Muscle of leg (tissue), 11 donors: ENCODE results near the gene FZR1. TPM values are rescaled to one million over a fixed set of nuclear protein-coding genes. Genes with fewer than 3 reads are reported as not detected.

ENCODE experiments used
- DNase-seq: peaks from one replicate; pipeline ENCODE4 v3.0.0; 2013
- H3K27ac ChIP-seq: one replicate; pipeline ENCODE4 v1.5.1; 2013; ENCODE audit warnings: mild to moderate bottlenecking, low read length, control low read depth
- H3K27me3 ChIP-seq: one replicate; pipeline ENCODE4 v1.6.1; 2013; ENCODE audit warnings: low read length; ENCODE audit not compliant: control insufficient read depth, insufficient read depth
- H3K36me3 ChIP-seq: one replicate; pipeline ENCODE4 v1.6.1; 2013; ENCODE audit warnings: low read length; ENCODE audit not compliant: control insufficient read depth, insufficient read depth
- H3K4me1 ChIP-seq: one replicate; pipeline ENCODE4 v1.6.1; 2013; ENCODE audit warnings: low read length; ENCODE audit not compliant: control insufficient read depth, insufficient read depth
- H3K4me3 ChIP-seq: one replicate; pipeline ENCODE4 v1.5.1; 2013; ENCODE audit warnings: low read length, control low read depth
- H3K9me3 ChIP-seq: replicated peaks from 2 replicates; pipeline ENCODE4 v1.6.1; 2013; ENCODE audit warnings: low read depth, low read length; ENCODE audit not compliant: control insufficient read depth
- whole genome bisulfite sequencing: methylation state at CpG from one replicate; pipeline ENCODE4 v1.1.5; 2013; ENCODE audit warnings: missing lambda C conversion rate; ENCODE audit not compliant: insufficient coverage; 5-methylcytosine and 5-hydroxymethylcytosine counted together
- polyA plus RNA-seq, 8 donors: library from polyadenylated mRNA; unstranded; fragments of 120-200 nt; gene quantifications; one replicate each; pipeline versions ENCODE4 v1.2.1 to v1.2.3, GENCODE V29; 2013; ENCODE audit warnings: inconsistent platforms in 1 of 8, low replicate concordance in 1 of 8; ENCODE audit not compliant: insufficient read length in 8 of 8, insufficient read depth in 1 of 8
- total RNA-seq: library from RNA; stranded (reverse); fragments of 120-200 nt; gene quantifications from one replicate; pipeline ENCODE4 v1.2.4, GENCODE V29; 2013

Gene FZR1
- total and polyA plus RNA-seq, 9 donors, result 20.8 to 47.3 (median 31.1) TPM

GRCh38 chr19:3474010-3474409 is 32.1 kb upstream of the FZR1 start:
- Histone ChIP-seq H3K4me3 (no peak overlapping the region), H3K36me3 (no peaks in the 10 kb centered on the region), H3K27me3 (peaks cover 15% of the 10 kb centered on the region), H3K4me1 (peaks cover 2% of the 10 kb centered on the region), H3K9me3 (no peaks in the 10 kb centered on the region), H3K27ac (no peak overlapping the region)
- WGBS, result 87% methylated on average over 4 of the region's 8 CpGs
- no peak for DNase-seq

DNA sequence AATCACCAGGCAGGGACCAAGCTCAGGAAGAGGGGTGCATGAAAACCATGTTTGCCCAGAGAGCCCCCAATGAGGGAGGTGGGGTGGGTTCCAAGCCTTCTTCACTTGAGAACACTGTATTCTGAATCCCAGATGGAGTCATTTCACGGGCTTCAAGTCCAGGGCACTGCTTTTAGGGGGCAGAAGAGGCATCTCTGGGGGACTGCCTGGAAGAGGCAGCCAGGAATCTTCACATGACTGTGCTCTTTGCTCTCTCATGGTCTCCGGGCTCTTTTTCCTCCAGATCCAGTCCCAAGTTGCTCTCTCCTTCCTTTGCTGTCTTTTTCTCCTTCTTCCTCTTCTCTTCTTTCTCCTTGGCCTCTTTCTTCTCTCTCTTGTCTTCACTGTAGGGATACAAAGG is 31.5 kb upstream of the FZR1 start:
- no peak for DNase-seq
- no peak overlapping the region for H3K27ac ChIP-seq
- H3K4me1 ChIP-seq, result peaks cover 2% of the 10 kb centered on the region
- no peaks in the 10 kb centered on the region for H3K9me3 ChIP-seq
- H3K36me3 ChIP-seq, result no peaks in the 10 kb centered on the region
- WGBS, result 86% methylated on average over 2 of the region's 2 CpGs
- no peak overlapping the region for H3K4me3 ChIP-seq
- H3K27me3 ChIP-seq, result peaks cover 21% of the 10 kb centered on the region

- no peak for DNase-seq
- H3K4me1 ChIP-seq, result peaks cover 2% of the 10 kb centered on the region
- H3K27me3 ChIP-seq, result peaks cover 29% of the 10 kb centered on the region
- no peak overlapping the region for H3K27ac ChIP-seq
- no peaks in the 10 kb centered on the region for H3K36me3 ChIP-seq
- H3K4me3 ChIP-seq, result no peak overlapping the region
- no peaks in the 10 kb centered on the region for H3K9me3 ChIP-seq
- 85% methylated on average over 4 of the region's 4 CpGs for WGBS
Observed at GRCh38 chr19:3475449-3475848, 30.7 kb upstream of the FZR1 start.

- H3K36me3 ChIP-seq, result no peaks in the 10 kb centered on the region
- no peak overlapping the region for H3K27ac ChIP-seq
- H3K4me1 ChIP-seq, result peaks cover 2% of the 10 kb centered on the region
- peaks cover 43% of the 10 kb centered on the region for H3K27me3 ChIP-seq
- WGBS, result 87% methylated on average over 2 of the region's 2 CpGs
- no peaks in the 10 kb centered on the region for H3K9me3 ChIP-seq
- H3K4me3 ChIP-seq, result no peak overlapping the region
- DNase-seq, result no peak
Observed at GRCh38 chr19:3476830-3477229, 29.3 kb upstream of the FZR1 start.

DNA sequence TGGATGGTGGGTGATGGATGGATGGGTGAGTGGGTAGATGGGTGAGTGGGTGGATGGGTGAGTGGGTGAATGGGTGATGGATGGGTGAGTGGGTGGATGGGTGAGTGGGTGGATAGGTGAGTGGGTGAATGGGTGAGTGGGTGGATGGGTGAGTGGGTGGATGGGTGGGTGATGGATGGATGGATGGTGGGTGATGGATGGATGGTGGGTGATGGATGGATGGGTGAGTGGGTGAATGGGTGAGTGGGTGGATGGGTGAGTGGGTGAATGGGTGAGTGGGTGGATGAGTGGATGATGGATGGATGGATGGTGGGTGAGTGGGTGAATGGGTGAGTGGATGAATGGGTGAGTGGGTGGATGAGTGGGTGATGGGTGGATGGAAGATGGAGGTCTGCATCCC is 28.6 kb upstream of the FZR1 start:
- Histone ChIP-seq H3K4me3 (no peak overlapping the region), H3K9me3 (no peaks in the 10 kb centered on the region), H3K4me1 (no peaks in the 10 kb centered on the region), H3K36me3 (no peaks in the 10 kb centered on the region), H3K27ac (no peak overlapping the region), H3K27me3 (peaks cover 50% of the 10 kb centered on the region)
- DNase-seq, result no peak

- H3K27ac ChIP-seq, result no peak overlapping the region
- no peak for DNase-seq
- H3K4me1 ChIP-seq, result no peaks in the 10 kb centered on the region
- H3K27me3 ChIP-seq, result peaks cover 54% of the 10 kb centered on the region
- H3K9me3 ChIP-seq, result no peaks in the 10 kb centered on the region
- H3K36me3 ChIP-seq, result no peaks in the 10 kb centered on the region
- WGBS, result 80% methylated on average over 1 of the region's 2 CpGs
- no peak overlapping the region for H3K4me3 ChIP-seq
Observed at GRCh38 chr19:3477951-3478350, 28.2 kb upstream of the FZR1 start.

GRCh38 chr19:3478409-3479176 is 27.5 kb upstream of the FZR1 start:
- Histone ChIP-seq H3K4me3 (no peak overlapping the region), H3K27me3 (peaks cover 60% of the 10 kb centered on the region), H3K27ac (no peak overlapping the region), H3K9me3 (no peaks in the 10 kb centered on the region), H3K36me3 (no peaks in the 10 kb centered on the region), H3K4me1 (no peaks in the 10 kb centered on the region)
- 39% methylated on average over 4 of the region's 27 CpGs for WGBS
- DNase-seq, result no peak

- H3K27ac ChIP-seq, result no peak overlapping the region
- no peaks in the 10 kb centered on the region for H3K9me3 ChIP-seq
- no peak for DNase-seq
- no peak overlapping the region for H3K4me3 ChIP-seq
- H3K27me3 ChIP-seq, result peaks cover 67% of the 10 kb centered on the region
- no peaks in the 10 kb centered on the region for H3K36me3 ChIP-seq
- 28% methylated on average over 6 of the region's 7 CpGs for WGBS
- no peaks in the 10 kb centered on the region for H3K4me1 ChIP-seq
Observed at GRCh38 chr19:3479177-3479833, 26.8 kb upstream of the FZR1 start.

GRCh38 chr19:3479834-3480215 is 26.3 kb upstream of the FZR1 start:
- 36% methylated on average over 7 of the region's 9 CpGs for WGBS
- Histone ChIP-seq H3K36me3 (no peaks in the 10 kb centered on the region), H3K4me1 (no peaks in the 10 kb centered on the region), H3K4me3 (no peak overlapping the region), H3K27me3 (peaks cover 70% of the 10 kb centered on the region), H3K27ac (no peak overlapping the region), H3K9me3 (no peaks in the 10 kb centered on the region)
- DNase-seq, result no peak

DNA sequence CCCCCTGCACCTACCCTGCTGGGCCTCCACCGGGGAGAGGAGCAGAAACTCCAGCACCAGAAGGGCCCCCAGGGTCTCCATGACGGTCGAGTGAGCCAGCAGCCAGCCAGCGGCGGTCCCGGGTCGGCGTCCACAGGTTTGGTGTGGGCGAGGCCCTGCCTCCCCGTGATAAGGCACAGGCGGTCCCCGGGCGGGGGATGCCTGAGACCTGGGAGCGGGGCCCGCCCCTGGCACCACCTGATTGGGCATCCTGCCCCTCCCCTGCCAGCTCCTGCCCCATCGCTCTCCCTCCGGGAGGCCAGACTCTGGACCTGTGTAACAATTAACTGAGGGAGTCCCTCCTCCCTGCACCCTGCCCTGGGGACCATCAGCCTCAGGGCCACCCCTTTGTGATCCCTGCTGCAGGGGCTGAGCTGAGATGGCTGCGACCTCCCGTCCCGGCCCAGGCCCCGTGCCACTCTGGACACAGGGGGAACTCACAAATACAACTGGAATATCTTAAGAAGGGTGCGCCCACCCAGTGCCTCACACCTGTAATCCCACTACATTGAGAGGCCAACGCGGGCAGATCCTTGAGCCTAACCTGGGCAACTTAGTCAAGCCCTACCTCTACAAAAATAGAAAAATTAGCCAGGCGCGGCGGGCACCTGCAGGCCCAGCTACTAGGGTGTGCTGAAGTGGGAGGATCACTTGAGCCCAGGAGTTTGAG is 25.6 kb upstream of the FZR1 start, which contains the start of gene SMIM24:
Gene SMIM24 (minus strand): TSS at position 143 of the 709 bp plus-strand sequence. CDS start 62 bp downstream, at position 81.
- Histone ChIP-seq H3K4me1 (no peaks in the 10 kb centered on the region), H3K4me3 (no peak within 1 kb of the TSS), H3K9me3 (no peaks in the 10 kb centered on the region), H3K27me3 (peaks cover 70% of the 10 kb centered on the region), H3K36me3 (no peaks in the 10 kb centered on the region), H3K27ac (no peak within 1 kb of the TSS)
- WGBS, result 18% methylated on average over 21 of the region's 27 CpGs
- no peak for DNase-seq
